Lower lobe of right lung (tissue), 2 donors: ENCODE results near the gene KRTAP10-9. TPM values are rescaled to one million over a fixed set of nuclear protein-coding genes. Genes with fewer than 3 reads are reported as not detected.
A peak's percentile ranks its signal among the peaks of the same experiment; 100 is the strongest.
"Not testable (repeated sequence)": the region's sequence is repeated elsewhere in the genome, so short reads cannot be mapped to it uniquely, and the experiment has no call there.

ENCODE experiments used
- ATAC-seq, 2 donors: fragments of 200-7000 bp; cut with Tn5 transposase; one replicate each; pipeline ENCODE4 v1.9.1; 2020 to 2022; ENCODE audit warnings: mild to moderate bottlenecking in 2 of 2, moderate library complexity in 2 of 2
- DNase-seq: peaks from one replicate; pipeline ENCODE4 v3.0.0-alpha.2; 2020
- H3K27ac ChIP-seq: fragments of 200-600 bp; one replicate; pipeline ENCODE4 v1.8.0; 2022
- H3K27me3 ChIP-seq: fragments of 200-600 bp; one replicate; pipeline ENCODE4 v1.8.0; 2022; ENCODE audit warnings: low read depth
- H3K36me3 ChIP-seq: fragments of 200-600 bp; one replicate; pipeline ENCODE4 v1.8.0; 2022; ENCODE audit warnings: mild to moderate bottlenecking
- H3K4me1 ChIP-seq: fragments of 200-600 bp; one replicate; pipeline ENCODE4 v1.8.0; 2022
- H3K4me3 ChIP-seq: fragments of 200-600 bp; one replicate; pipeline ENCODE4 v1.8.0; 2022; ENCODE audit warnings: mild to moderate bottlenecking
- H3K9me3 ChIP-seq: fragments of 200-600 bp; one replicate; pipeline ENCODE4 v1.8.0; 2022
- CTCF ChIP-seq: fragments of 200-600 bp; IDR thresholded peaks from one replicate; pipeline ENCODE4 v1.8.0; 2022; ENCODE audit warnings: antibody characterized with exemption, mild to moderate bottlenecking
- intact Hi-C: fragments of 100-400 bp; cut with DNase I; formaldehyde crosslinking; loops from one replicate; pipeline ENCODE4 v1.11.0; 2022
- total RNA-seq: library from RNA; stranded (reverse); fragmentation: NEBNext Ultra II Directional; extraction: Animal tissue kit (Norgen Biotek cat#: 25700); gene quantifications from one replicate; pipeline ENCODE4 v1.2.1, GENCODE V29; 2021
- donor health status: DM: no; HTN: yes; CAD: no; lungs with severe emphysema.

KRTAP10-9 gene
- total RNA-seq, 1 donor from 2014 or later = not detected

- peaks cover 28% of the 10 kb centered on the region for H3K27me3 ChIP-seq
- peak in 1 of 2 donors; percentile 9 for ATAC-seq
- DNase-seq = no peak
- no peak overlapping the region for H3K4me3 ChIP-seq
- H3K9me3 ChIP-seq = no peaks in the 10 kb centered on the region
- no peak for TF ChIP-seq CTCF
- no peaks in the 10 kb centered on the region for H3K36me3 ChIP-seq
- intact Hi-C loops = no loop called here
- H3K4me1 ChIP-seq = no peaks in the 10 kb centered on the region
- H3K27ac ChIP-seq = no peak overlapping the region
These were observed 23.6 kb upstream of the KRTAP10-9 start for GRCh38 chr21:44603109-44603875.

- Histone ChIP-seq H3K27ac (no peak overlapping the region), H3K27me3 (peaks cover 26% of the 10 kb centered on the region), H3K4me3 (no peak overlapping the region), H3K9me3 (no peaks in the 10 kb centered on the region), H3K4me1 (no peaks in the 10 kb centered on the region), H3K36me3 (no peaks in the 10 kb centered on the region)
- intact Hi-C loops = no loop called here
- no peak for ATAC-seq
- no peak for DNase-seq
- no peak for TF ChIP-seq CTCF
These were observed 23.0 kb upstream of the KRTAP10-9 start for GRCh38 chr21:44603911-44604310.

GRCh38 chr21:44606495-44606894, 20.4 kb upstream of the KRTAP10-9 start:
- peaks cover 9% of the 10 kb centered on the region for H3K9me3 ChIP-seq
- H3K4me3 ChIP-seq = no peak overlapping the region
- no peak for TF ChIP-seq CTCF
- DNase-seq = no peak
- H3K27ac ChIP-seq = no peak overlapping the region
- H3K27me3 ChIP-seq = peaks cover 20% of the 10 kb centered on the region
- no peaks in the 10 kb centered on the region for H3K4me1 ChIP-seq
- ATAC-seq = no peak
- intact Hi-C loops = no loop called here
- H3K36me3 ChIP-seq = no peaks in the 10 kb centered on the region

- H3K27me3 ChIP-seq = peaks cover 3% of the 10 kb centered on the region
- ATAC-seq (no peak), DNase-seq (no peak)
- intact Hi-C loops = no loop called here
- peaks cover 13% of the 10 kb centered on the region for H3K9me3 ChIP-seq
- H3K4me1 ChIP-seq = no peaks in the 10 kb centered on the region
- no peaks in the 10 kb centered on the region for H3K36me3 ChIP-seq
- no peak overlapping the region for H3K4me3 ChIP-seq
- no peak overlapping the region for H3K27ac ChIP-seq
- TF ChIP-seq CTCF = no peak
These were observed 17.7 kb upstream of the KRTAP10-9 start for GRCh38 chr21:44609193-44609592.

GRCh38 chr21:44610157-44610843, 16.6 kb upstream of the KRTAP10-9 start:
- H3K27me3 ChIP-seq, H3K4me1 ChIP-seq, ATAC-seq, H3K4me3 ChIP-seq, H3K27ac ChIP-seq, intact Hi-C loops, H3K36me3 ChIP-seq, DNase-seq: not testable (repeated sequence)
- H3K9me3 ChIP-seq = peaks cover 13% of the 10 kb centered on the region

- H3K4me3 ChIP-seq = no peak overlapping the region
- no peak for DNase-seq
- H3K4me1 ChIP-seq = no peaks in the 10 kb centered on the region
- no peaks in the 10 kb centered on the region for H3K36me3 ChIP-seq
- no peaks in the 10 kb centered on the region for H3K27me3 ChIP-seq
- TF ChIP-seq CTCF = no peak
- no peak for ATAC-seq
- intact Hi-C loops = no loop called here
- no peak overlapping the region for H3K27ac ChIP-seq
- peaks cover 13% of the 10 kb centered on the region for H3K9me3 ChIP-seq
These were observed 15.3 kb upstream of the KRTAP10-9 start for GRCh38 chr21:44611551-44611950.
